Psoas muscle (tissue), 8 donors: ENCODE results near the gene ADAMTSL5. TPM values are rescaled to one million over a fixed set of nuclear protein-coding genes. Genes with fewer than 3 reads are reported as not detected.

ENCODE experiments used
- ATAC-seq, 4 donors: fragments of 200-7000 bp; cut with Tn5 transposase; one replicate each; pipeline ENCODE4 v1.9.1; 2020; ENCODE audit warnings: moderate library complexity in 3 of 4, mild to moderate bottlenecking in 2 of 4
- DNase-seq, 2 donors: peaks; one replicate each; pipeline ENCODE4 v3.0.0-alpha.2; 2020
- H3K27ac ChIP-seq: fragments of 200-600 bp; one replicate; pipeline ENCODE4 v1.8.0; 2022
- H3K27me3 ChIP-seq, 3 donors: fragments of 200-600 bp in 1 of 3; one replicate each; pipeline versions ENCODE4 v1.6.1 to v1.8.0; 2013 to 2022; ENCODE audit warnings: low read length in 2 of 3, mild to moderate bottlenecking in 2 of 3, moderate library complexity in 1 of 3; ENCODE audit not compliant: insufficient read depth in 3 of 3
- H3K36me3 ChIP-seq, 2 donors: fragments of 200-600 bp in 1 of 2; one replicate each; pipeline versions ENCODE4 v1.6.1 to v1.8.0; 2013 to 2022; ENCODE audit warnings: low read depth in 1 of 2, mild to moderate bottlenecking in 1 of 2, moderate library complexity in 1 of 2; ENCODE audit not compliant: insufficient read depth in 1 of 2
- H3K4me1 ChIP-seq: fragments of 200-600 bp; one replicate; pipeline ENCODE4 v1.8.0; 2022
- H3K4me3 ChIP-seq: fragments of 200-600 bp; one replicate; pipeline ENCODE4 v1.8.0; 2022; ENCODE audit warnings: mild to moderate bottlenecking
- H3K9me3 ChIP-seq: fragments of 200-600 bp; one replicate; pipeline ENCODE4 v1.8.0; 2022
- WGBS, 3 donors: extraction: QIAGEN DNeasy Blood & Tissue Kit; methylation state at CpG; one replicate each; pipeline versions ENCODE4 v1.1.6 to v1.1.7; 2013; 5-methylcytosine and 5-hydroxymethylcytosine counted together
- intact Hi-C, 2 donors: fragments of 100-400 bp; cut with DNase I; formaldehyde crosslinking; loops; one replicate each; pipeline versions ENCODE4 v1.11.0 to v1.14.2; 2022
- polyA plus RNA-seq, 3 donors: library from polyadenylated mRNA; stranded (reverse); fragments of 200-250 nt; gene quantifications; one replicate each; pipeline ENCODE4 v1.2.3, GENCODE V29; 2013
- total RNA-seq, 4 donors: library from RNA; stranded (reverse); fragmentation: NEBNext Ultra II Directional in 2 of 4; extraction: Animal tissue kit (Norgen Biotek cat#: 25700) in 2 of 4; gene quantifications; one replicate each; pipeline versions ENCODE4 v1.2.1 to v1.2.4, GENCODE V29; 2021 to 2023
- TF ChIP-seq, protein P1 (sequence below): fragments of 200-600 bp; IDR thresholded peaks from one replicate; pipeline ENCODE4 v1.8.0; 2022; ENCODE audit warnings: antibody characterized with exemption
- donor health status: healthy with polysubstance abuse.
- donor health status: DM: no; HTN: no; CAD: no; lungs with moderate emphysema.
- donor health status: Bipolar disorder and iron deficiency.
- donor health status: healthy.
- donor health status: DM: yes; HTN: yes; CAD: no.
- donor health status: DM: no; HTN: no; CAD: no.
- donor health status: DM: no; HTN: no; CAD: no.
- donor health status: DM: yes; HTN: yes; CAD: no.

ADAMTSL5 gene
- total and polyA plus RNA-seq, 7 donors, result 3.9 to 20.1 (median 12.6) TPM

DNA sequence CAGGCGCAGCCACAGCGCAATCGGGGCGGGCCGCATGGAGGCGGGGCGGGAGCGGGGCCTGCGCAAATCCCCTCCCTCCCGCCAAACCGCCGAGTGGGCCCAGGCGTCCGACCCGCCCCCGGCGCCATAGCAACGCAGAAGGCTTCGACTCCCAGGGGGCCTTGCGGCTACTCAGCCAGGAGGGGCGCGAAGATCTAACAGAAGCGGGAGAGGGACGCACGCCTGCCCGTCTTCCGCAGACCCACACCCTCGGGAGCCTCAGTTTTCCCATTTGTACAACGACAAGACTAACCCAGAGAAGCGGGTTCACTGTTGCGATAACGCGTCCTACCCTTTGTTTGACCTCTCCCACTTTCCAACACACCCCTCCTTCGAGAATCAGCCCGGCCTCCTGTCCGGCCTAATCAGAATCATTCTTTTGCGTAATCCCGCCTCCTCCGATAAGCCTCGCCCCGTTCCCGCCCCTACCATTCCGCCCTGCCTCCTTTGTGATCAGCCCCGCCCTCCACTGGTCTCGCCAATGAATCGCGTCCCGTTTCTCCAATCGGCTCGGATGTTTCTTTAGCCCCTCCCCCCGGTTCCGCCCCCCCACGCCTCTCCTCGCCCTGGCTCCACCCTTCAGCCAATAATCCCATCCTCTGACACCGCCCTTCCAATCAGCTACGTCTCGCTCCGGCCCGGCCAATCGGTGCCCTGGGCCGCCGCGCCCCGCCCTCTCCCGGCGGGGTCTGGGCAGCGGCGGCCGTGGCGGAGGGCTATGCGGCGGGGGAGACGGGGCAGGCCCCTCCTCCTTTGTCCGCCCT, 22.3 kb downstream of the ADAMTSL5 start, which contains the start of gene PCSK4:
TSS of gene PCSK4 (minus strand) at position 40 of the 803 bp plus-strand sequence. CDS start at position 36, 4 bp downstream.
- Histone ChIP-seq H3K9me3 (no peaks in the 10 kb centered on the region), H3K36me3 (no peaks in the 10 kb centered on the region), H3K4me3 (peak within 1 kb of the TSS; percentile 73), H3K27ac (peak within 1 kb of the TSS; percentile 72), H3K27me3 (no peaks in the 10 kb centered on the region), H3K4me1 (peaks cover 7% of the 10 kb centered on the region)
- ATAC-seq (peak; percentile 94 to 95 (median 94)), DNase-seq (peak; percentile 99)
- TF ChIP-seq, protein P1, sequence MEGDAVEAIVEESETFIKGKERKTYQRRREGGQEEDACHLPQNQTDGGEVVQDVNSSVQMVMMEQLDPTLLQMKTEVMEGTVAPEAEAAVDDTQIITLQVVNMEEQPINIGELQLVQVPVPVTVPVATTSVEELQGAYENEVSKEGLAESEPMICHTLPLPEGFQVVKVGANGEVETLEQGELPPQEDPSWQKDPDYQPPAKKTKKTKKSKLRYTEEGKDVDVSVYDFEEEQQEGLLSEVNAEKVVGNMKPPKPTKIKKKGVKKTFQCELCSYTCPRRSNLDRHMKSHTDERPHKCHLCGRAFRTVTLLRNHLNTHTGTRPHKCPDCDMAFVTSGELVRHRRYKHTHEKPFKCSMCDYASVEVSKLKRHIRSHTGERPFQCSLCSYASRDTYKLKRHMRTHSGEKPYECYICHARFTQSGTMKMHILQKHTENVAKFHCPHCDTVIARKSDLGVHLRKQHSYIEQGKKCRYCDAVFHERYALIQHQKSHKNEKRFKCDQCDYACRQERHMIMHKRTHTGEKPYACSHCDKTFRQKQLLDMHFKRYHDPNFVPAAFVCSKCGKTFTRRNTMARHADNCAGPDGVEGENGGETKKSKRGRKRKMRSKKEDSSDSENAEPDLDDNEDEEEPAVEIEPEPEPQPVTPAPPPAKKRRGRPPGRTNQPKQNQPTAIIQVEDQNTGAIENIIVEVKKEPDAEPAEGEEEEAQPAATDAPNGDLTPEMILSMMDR, result no peak
- intact Hi-C loops, result loop anchor here in 1 of 2 donors (2.0 kb wide), 1 partner anchor 18 kb away; no protein-coding TSS in a partner anchor
- WGBS, 3 donors, result 0 to 1% (median 1%) methylated on average over 63 to 74 of the region's 74 CpGs

GRCh38 chr19:1489463-1490310, 23.1 kb downstream of the ADAMTSL5 start:
- Histone ChIP-seq H3K4me3 (peak overlapping the region; percentile 73), H3K27me3 (no peaks in the 10 kb centered on the region), H3K27ac (peak overlapping the region; percentile 72), H3K36me3 (no peaks in the 10 kb centered on the region), H3K4me1 (peaks cover 7% of the 10 kb centered on the region), H3K9me3 (no peaks in the 10 kb centered on the region)
- TF ChIP-seq, protein P1, result no peak
- intact Hi-C loops, result loop anchor here in 1 of 2 donors (2.0 kb wide), 1 partner anchor 19 kb away; no protein-coding TSS in a partner anchor
- DNase-seq, result peak; percentile 18 to 62
- ATAC-seq, result no peak
- WGBS, 3 donors, result 22 to 30% (median 25%) methylated on average over 31 to 37 of the region's 37 CpGs

DNA sequence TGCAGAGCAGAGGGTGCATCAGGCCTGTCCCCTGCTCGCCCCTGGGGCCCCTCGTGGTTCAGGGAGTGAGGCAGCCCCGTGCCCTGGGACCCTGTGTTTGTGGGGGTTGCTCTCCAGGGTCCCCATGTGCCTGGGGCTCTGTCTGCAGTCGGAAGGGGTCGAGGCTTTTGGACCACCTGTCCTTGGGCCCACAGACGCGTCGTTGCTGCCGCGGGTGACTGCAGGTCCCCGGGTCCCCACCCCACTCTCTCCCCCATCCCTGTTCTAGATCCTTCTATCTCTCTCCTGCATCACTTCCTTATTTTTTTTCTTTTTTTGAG, 24.6 kb downstream of the ADAMTSL5 start:
- no peaks in the 10 kb centered on the region for H3K9me3 ChIP-seq
- DNase-seq (no peak), ATAC-seq (no peak)
- H3K4me1 ChIP-seq, result peaks cover 7% of the 10 kb centered on the region
- H3K27me3 ChIP-seq, result no peaks in the 10 kb centered on the region
- intact Hi-C loops, result no loop called here
- H3K36me3 ChIP-seq, result no peaks in the 10 kb centered on the region
- whole genome bisulfite sequencing, 3 donors, result 85 to 95% (median 88%) methylated on average over 9 to 11 of the region's 11 CpGs
- TF ChIP-seq, protein P1, result no peak
- H3K4me3 ChIP-seq, result no peak overlapping the region
- H3K27ac ChIP-seq, result no peak overlapping the region

DNA sequence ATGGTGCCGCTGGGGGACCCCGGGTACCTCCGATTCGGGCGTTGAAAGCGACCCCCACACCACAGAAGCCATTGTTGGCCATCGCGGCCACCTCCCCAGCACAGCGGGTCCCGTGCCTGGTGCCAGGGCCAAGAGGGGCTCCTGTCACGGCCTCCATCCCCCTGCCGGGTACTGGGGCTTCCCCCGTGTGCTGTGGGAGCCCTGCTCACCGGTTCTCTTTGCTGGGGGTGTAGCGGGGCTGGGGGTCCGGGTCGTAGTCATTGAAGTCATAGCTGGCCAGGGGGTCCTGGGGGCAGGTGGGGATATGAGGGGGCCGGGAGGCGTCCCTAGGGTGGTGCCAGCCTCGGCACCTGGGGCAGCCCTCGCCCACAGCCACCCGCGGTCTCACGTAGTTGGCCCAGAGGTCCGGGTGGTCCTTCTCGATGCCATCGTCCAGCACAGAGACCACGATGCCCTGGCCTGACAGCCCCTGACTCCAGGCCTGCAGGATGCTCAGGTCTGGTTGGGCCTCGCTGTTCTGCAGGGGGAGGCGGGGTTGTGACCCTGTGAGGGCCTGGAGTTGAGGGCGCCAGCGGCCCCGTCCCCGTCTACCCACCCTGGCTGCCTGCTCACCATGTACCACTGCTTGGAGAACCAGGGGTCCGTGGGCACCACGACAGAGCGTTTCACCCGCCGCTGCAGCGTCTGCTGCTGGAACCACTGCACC, 25.1 kb downstream of the ADAMTSL5 start:
- Histone ChIP-seq H3K4me1 (peaks cover 7% of the 10 kb centered on the region), H3K9me3 (no peaks in the 10 kb centered on the region), H3K36me3 (no peaks in the 10 kb centered on the region), H3K4me3 (no peak overlapping the region), H3K27ac (no peak overlapping the region), H3K27me3 (no peaks in the 10 kb centered on the region)
- WGBS, 3 donors, result 88 to 93% (median 89%) methylated on average over 29 to 40 of the region's 40 CpGs
- ATAC-seq (no peak), DNase-seq (peak; percentile 11 to 53)
- intact Hi-C loops, result no loop called here
- TF ChIP-seq, protein P1, result no peak
